Tibial nerve (tissue), 4 donors: ENCODE results near the gene TADA3. TPM values are rescaled to one million over a fixed set of nuclear protein-coding genes. Genes with fewer than 3 reads are reported as not detected.

Experiments used
- DNase-seq, 2 donors: peaks; one replicate each; pipeline ENCODE4 v3.0.0-alpha.2; 2019; ENCODE audit warnings: low spot score in 2 of 2
- H3K27ac ChIP-seq, 4 donors: fragments of 200-600 bp; sonication (generic) in 3 of 4; one replicate each; pipeline ENCODE4 v1.5.1; 2017 to 2019; ENCODE audit warnings: mild to moderate bottlenecking in 1 of 4
- H3K27me3 ChIP-seq, 2 donors: fragments of 200-600 bp; sonication (generic) in 1 of 2; one replicate each; pipeline versions ENCODE4 v1.5.1 to v1.6.0; 2017 to 2019
- H3K36me3 ChIP-seq, 3 donors: fragments of 200-600 bp; sonication (generic); one replicate each; pipeline ENCODE4 v1.5.1; 2018 to 2019
- H3K4me1 ChIP-seq, 4 donors: fragments of 200-600 bp; sonication (generic) in 3 of 4; one replicate each; pipeline ENCODE4 v1.5.1; 2017 to 2019
- H3K4me3 ChIP-seq, 4 donors: fragments of 200-600 bp; sonication (generic) in 3 of 4; one replicate each; pipeline ENCODE4 v1.5.1; 2017 to 2019; ENCODE audit warnings: mild to moderate bottlenecking in 1 of 4, moderate library complexity in 1 of 4
- H3K9me3 ChIP-seq, 4 donors: fragments of 200-600 bp; sonication (generic) in 3 of 4; one replicate each; pipeline ENCODE4 v1.5.1; 2017 to 2019
- EP300 ChIP-seq, 2 donors: sonication (generic); formaldehyde crosslinking; IDR thresholded peaks; one replicate each; pipeline ENCODE4 v1.6.1; 2017; ENCODE audit warnings: antibody characterized with exemption in 2 of 2, mild to moderate bottlenecking in 1 of 2
- POLR2A ChIP-seq, 2 donors: fragments of 450-650 bp; IDR thresholded peaks; one replicate each; pipeline ENCODE4 v1.6.1; 2017; ENCODE audit warnings: antibody characterized with exemption in 2 of 2, mild to moderate bottlenecking in 2 of 2, moderate library complexity in 2 of 2
- WGBS, 2 donors: methylation state at CpG; one replicate each; pipeline ENCODE4 v1.1.5; 2018; 5-methylcytosine and 5-hydroxymethylcytosine counted together
- total RNA-seq, 4 donors: library from RNA; depleted of rRNA; stranded (reverse); fragments of >200 nt; gene quantifications; one replicate each; pipeline ENCODE4 v1.1.0, GENCODE V29; 2016
- TF ChIP-seq, protein P1 (sequence below), 5 experiments: fragments of 200-600 bp in 3 of 5; fragments of 450-650 bp in 2 of 5; sonication (generic) in 3 of 5; IDR thresholded peaks; one replicate each; pipeline ENCODE4 v1.5.1; 2016 to 2019; ENCODE audit warnings: antibody characterized with exemption in 5 of 5, mild to moderate bottlenecking in 3 of 5, moderate library complexity in 2 of 5

The TADA3 gene
- total RNA-seq, 4 donors from 2014 or later = 56.1 to 69.0 (median 65.4) TPM

DNA sequence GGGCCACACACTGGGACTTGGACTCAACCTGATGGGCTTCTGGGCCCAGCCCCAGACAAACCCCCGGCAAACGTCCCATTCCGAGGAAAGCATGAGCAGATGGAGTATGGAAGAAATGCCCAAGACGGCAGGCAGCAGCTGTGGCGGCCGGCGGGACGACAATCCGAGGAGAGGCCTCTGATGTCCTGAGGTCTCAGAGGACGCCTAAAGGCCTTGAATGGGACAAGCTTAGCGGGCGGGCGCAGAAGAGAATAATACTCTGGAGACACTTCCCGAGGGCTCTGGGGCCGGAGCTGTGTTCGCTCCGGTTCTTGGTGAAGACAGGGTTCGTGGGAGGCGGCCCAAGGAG, 43.0 kb downstream of the TADA3 start:
- peaks cover 0 to 32% (median 21%) of the 10 kb centered on the region in 4 donors for H3K4me1 ChIP-seq
- no peak for DNase-seq
- peaks cover 6 to 78% (median 11%) of the 10 kb centered on the region in 3 donors for H3K36me3 ChIP-seq
- TF ChIP-seq EP300 (IDR thresholded peaks at IDR 0.05) (no peak), POLR2A (IDR thresholded peaks at IDR 0.05) (no peak)
- TF ChIP-seq, protein P1, sequence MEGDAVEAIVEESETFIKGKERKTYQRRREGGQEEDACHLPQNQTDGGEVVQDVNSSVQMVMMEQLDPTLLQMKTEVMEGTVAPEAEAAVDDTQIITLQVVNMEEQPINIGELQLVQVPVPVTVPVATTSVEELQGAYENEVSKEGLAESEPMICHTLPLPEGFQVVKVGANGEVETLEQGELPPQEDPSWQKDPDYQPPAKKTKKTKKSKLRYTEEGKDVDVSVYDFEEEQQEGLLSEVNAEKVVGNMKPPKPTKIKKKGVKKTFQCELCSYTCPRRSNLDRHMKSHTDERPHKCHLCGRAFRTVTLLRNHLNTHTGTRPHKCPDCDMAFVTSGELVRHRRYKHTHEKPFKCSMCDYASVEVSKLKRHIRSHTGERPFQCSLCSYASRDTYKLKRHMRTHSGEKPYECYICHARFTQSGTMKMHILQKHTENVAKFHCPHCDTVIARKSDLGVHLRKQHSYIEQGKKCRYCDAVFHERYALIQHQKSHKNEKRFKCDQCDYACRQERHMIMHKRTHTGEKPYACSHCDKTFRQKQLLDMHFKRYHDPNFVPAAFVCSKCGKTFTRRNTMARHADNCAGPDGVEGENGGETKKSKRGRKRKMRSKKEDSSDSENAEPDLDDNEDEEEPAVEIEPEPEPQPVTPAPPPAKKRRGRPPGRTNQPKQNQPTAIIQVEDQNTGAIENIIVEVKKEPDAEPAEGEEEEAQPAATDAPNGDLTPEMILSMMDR (IDR thresholded peaks at IDR 0.05) = no peak
- WGBS, 2 donors = 1 to 12% methylated on average over 19 of the region's 19 CpGs
- H3K9me3 ChIP-seq = no peaks in the 10 kb centered on the region
- H3K27me3 ChIP-seq = no peaks in the 10 kb centered on the region
- H3K4me3 ChIP-seq = peak overlapping the region; percentile 56 to 74 (median 62)
- peak overlapping the region; percentile 69 to 94 (median 88) for H3K27ac ChIP-seq

DNA sequence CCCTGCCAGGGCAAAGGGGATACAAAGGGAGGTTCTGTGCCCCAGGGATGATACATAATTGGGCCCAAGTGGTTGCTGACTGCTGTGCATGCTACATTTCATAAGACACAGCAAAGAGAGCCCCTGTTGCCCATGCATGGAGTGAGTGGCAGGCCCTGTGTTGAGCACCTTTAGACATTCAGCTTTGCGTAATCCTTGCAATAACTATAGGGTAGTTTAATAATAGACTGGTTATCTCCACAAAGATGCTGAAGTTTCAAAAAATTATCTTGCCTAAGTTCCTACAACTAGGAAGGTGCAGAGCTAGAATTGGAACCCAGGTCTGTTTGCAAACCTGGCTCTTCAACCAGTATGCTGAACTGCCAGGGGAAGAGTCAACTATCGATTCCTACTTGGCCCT, 44.2 kb downstream of the TADA3 start:
- peaks cover 10 to 78% (median 22%) of the 10 kb centered on the region in 3 donors for H3K36me3 ChIP-seq
- no peak for TF ChIP-seq POLR2A (IDR thresholded peaks at IDR 0.05)
- TF ChIP-seq EP300 (IDR thresholded peaks at IDR 0.05) = no peak
- TF ChIP-seq, protein P1 (IDR thresholded peaks at IDR 0.05) = no peak
- no peaks in the 10 kb centered on the region for H3K27me3 ChIP-seq

GRCh38 chr3:9747267-9747666, 45.0 kb downstream of the TADA3 start:
- Histone ChIP-seq H3K9me3 (no peaks in the 10 kb centered on the region), H3K4me1 (peaks cover 0 to 31% (median 20%) of the 10 kb centered on the region in 4 donors), H3K36me3 (peaks cover 10 to 78% (median 30%) of the 10 kb centered on the region in 3 donors), H3K27me3 (no peaks in the 10 kb centered on the region), H3K27ac (no peak overlapping the region), H3K4me3 (no peak overlapping the region)
- DNase-seq = no peak
- 81 to 92% methylated on average over 8 of the region's 8 CpGs for WGBS, 2 donors
- TF ChIP-seq EP300 (IDR thresholded peaks at IDR 0.05) = no peak
- no peak for TF ChIP-seq POLR2A (IDR thresholded peaks at IDR 0.05)
- TF ChIP-seq, protein P1 (IDR thresholded peaks at IDR 0.05) = no peak

More for the DNA sequence above, 44.2 kb downstream of the TADA3 start:
- H3K4me1 ChIP-seq = peaks cover 0 to 31% (median 20%) of the 10 kb centered on the region in 4 donors
- no peak overlapping the region for H3K4me3 ChIP-seq
- H3K9me3 ChIP-seq = no peaks in the 10 kb centered on the region
- H3K27ac ChIP-seq = no peak overlapping the region
- no peak for DNase-seq
- 93 to 97% methylated on average over 2 of the region's 2 CpGs for WGBS, 2 donors

- 79 to 80% methylated on average over 5 of the region's 5 CpGs for WGBS, 2 donors
Observed at GRCh38 chr3:9746330-9746729, 45.9 kb downstream of the TADA3 start.

DNA sequence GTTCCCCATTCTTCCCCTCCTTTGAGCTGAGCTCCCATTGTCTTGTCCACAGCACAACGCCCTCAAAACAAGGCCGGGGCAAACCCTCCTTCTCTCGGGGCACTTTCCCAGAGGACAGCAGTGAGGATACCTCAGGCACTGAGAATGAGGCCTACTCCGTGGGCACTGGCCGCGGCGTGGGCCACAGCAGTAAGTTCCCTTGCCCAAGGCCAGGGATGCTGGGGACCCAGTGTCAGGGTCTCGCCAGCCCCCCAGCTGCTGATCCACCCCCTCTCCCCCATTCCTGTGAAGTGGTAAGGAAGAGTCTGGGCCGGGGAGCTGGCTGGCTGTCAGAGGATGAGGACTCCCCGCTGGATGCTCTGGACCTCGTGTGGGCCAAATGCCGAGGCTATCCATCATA, 46.8 kb downstream of the TADA3 start:
- DNase-seq = no peak
- TF ChIP-seq, protein P1 (IDR thresholded peaks at IDR 0.05) = no peak
- no peak for TF ChIP-seq EP300 (IDR thresholded peaks at IDR 0.05)
- TF ChIP-seq POLR2A (IDR thresholded peaks at IDR 0.05) = no peak
- WGBS, 2 donors = 89 to 90% methylated on average over 12 of the region's 12 CpGs
- Histone ChIP-seq H3K4me3 (no peak overlapping the region), H3K9me3 (no peaks in the 10 kb centered on the region), H3K27ac (no peak overlapping the region), H3K4me1 (peaks cover 0 to 14% (median 9%) of the 10 kb centered on the region in 4 donors), H3K27me3 (no peaks in the 10 kb centered on the region), H3K36me3 (peaks cover 11 to 84% (median 47%) of the 10 kb centered on the region in 3 donors)

More at GRCh38 chr3:9746330-9746729, 45.9 kb downstream of the TADA3 start:
- H3K4me3 ChIP-seq = no peak overlapping the region
- peaks cover 0 to 22% (median 17%) of the 10 kb centered on the region in 4 donors for H3K4me1 ChIP-seq
- DNase-seq = no peak
- H3K36me3 ChIP-seq = peaks cover 11 to 78% (median 39%) of the 10 kb centered on the region in 3 donors
- H3K27me3 ChIP-seq = no peaks in the 10 kb centered on the region
- TF ChIP-seq POLR2A (IDR thresholded peaks at IDR 0.05) (no peak), EP300 (IDR thresholded peaks at IDR 0.05) (no peak)
- TF ChIP-seq, protein P1 (IDR thresholded peaks at IDR 0.05) = no peak
- H3K9me3 ChIP-seq = no peaks in the 10 kb centered on the region
- no peak overlapping the region for H3K27ac ChIP-seq
